ENCODE measurements around the gene SDK2.

The SDK2 gene

DNA sequence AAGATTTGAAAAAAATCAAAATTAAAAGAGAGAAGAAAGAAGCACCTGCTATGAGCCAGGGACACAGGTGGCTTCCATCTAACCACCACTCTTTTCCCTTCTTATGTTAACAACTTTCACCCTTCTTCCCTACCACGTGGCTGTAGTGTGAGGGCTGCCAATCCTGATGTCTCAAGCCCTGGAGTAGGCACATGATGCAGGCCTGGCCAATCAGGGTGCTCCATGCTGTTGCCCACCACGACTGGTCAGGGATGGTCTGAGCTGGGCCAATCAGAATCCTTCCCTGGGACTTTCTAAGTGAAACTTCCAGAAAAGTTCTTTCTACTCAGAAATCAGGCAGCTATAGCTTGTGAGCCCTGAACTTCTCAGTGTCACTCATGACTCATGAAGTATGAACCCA is 140.7 kb downstream of the SDK2 start:
- TF ChIP-seq, protein P1, sequence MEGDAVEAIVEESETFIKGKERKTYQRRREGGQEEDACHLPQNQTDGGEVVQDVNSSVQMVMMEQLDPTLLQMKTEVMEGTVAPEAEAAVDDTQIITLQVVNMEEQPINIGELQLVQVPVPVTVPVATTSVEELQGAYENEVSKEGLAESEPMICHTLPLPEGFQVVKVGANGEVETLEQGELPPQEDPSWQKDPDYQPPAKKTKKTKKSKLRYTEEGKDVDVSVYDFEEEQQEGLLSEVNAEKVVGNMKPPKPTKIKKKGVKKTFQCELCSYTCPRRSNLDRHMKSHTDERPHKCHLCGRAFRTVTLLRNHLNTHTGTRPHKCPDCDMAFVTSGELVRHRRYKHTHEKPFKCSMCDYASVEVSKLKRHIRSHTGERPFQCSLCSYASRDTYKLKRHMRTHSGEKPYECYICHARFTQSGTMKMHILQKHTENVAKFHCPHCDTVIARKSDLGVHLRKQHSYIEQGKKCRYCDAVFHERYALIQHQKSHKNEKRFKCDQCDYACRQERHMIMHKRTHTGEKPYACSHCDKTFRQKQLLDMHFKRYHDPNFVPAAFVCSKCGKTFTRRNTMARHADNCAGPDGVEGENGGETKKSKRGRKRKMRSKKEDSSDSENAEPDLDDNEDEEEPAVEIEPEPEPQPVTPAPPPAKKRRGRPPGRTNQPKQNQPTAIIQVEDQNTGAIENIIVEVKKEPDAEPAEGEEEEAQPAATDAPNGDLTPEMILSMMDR (conservative IDR thresholded peaks at IDR 0.05; ENCODE audit: low read length): no peak
- no peak for DNase-seq (ENCODE audit: low read depth)
- no peak overlapping the region for H3K4me3 ChIP-seq (ENCODE audit: low read length)

DNA sequence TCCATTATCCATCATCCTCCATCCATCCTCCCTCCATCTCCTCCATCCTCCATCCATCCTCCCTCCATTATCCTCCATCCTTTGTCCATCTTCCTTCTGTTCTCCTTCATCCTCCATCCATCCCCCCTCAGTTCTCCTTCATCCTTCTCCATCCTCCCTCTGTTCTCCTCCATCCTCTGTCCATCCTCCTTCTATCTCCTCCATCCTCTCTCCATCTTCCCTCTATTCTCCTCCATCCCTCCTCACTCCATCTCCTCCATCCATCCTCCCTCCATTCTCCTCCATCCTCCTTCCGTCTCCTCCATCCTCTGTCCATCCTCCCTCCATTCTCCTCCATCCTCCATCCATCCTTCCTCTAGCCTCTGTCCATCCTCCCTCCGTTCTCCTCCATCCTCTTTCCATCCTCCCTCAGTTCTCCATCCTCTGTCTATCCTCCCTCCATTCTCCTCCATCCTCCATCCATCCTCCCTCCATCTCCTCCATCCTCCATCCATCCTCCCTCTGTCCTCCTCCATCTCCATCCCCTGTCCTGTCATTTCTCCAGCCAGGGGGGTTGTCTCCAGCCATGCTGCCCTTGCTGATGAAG is 143.7 kb downstream of the SDK2 start:
- no peak for DNase-seq (ENCODE audit: low read depth)
- TF ChIP-seq, protein P1 (conservative IDR thresholded peaks at IDR 0.05; ENCODE audit: low read length): no peak
- no peak overlapping the region for H3K4me3 ChIP-seq (ENCODE audit: low read length)

DNA sequence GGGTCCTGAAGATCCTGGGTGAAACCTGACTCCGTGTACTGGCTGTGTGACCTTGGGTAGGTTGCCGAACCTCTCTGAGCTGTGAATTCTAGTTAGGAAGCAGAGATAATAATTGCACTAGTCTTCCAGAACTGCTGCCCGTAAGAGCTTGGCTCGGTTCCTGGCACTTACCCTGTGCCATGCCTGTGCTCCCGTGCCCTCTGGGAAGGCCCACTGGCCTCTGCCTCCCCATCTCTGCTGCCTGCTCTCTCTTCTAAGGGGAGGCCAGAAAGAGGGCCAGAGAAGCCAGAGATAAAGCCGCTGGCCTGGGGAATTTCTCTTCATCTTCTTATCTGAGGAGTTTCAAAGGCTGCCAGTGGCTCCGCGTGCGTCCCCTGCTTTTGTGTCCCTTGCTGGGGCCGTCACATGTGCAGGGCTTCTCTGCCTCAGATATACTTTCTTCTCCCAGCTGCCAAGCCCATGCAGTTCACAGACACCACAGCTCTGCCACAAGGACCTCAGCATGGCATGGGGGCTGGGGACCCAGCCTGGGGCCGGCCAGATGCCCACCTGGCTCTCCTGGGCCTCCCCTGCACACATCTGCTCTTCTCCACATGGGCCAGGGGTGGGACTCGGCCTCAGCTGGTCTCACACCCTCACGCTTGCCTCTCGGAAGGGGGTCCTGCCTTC is 145.2 kb downstream of the SDK2 start:
- H3K4me3 ChIP-seq (ENCODE audit: low read length): no peak overlapping the region
- no peak for DNase-seq (ENCODE audit: low read depth)
- TF ChIP-seq, protein P1 (conservative IDR thresholded peaks at IDR 0.05; ENCODE audit: low read length): no peak

DNA sequence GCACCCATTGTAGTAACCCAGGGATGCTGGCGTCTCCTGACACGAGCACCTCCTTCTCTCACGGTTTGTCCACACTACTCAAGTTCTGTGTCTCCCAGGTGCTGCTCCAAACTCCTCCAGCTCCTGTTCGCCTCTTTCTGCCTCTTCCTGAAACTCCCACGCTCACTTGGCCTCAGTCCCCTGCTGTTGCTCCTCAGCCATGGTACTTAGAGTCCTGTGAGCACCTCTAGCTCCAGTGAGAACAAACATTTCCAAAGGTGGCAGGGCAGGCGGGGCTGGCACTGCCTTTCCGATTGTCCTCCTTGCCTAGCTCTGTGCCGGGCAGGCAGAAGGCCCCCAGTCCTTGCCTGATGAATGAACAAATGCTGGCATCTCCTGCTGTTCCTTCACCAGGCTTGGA is 146.1 kb downstream of the SDK2 start:
- TF ChIP-seq, protein P1 (conservative IDR thresholded peaks at IDR 0.05; ENCODE audit: low read length): no peak
- no peak for DNase-seq (ENCODE audit: low read depth)
- no peak overlapping the region for H3K4me3 ChIP-seq (ENCODE audit: low read length)

DNA sequence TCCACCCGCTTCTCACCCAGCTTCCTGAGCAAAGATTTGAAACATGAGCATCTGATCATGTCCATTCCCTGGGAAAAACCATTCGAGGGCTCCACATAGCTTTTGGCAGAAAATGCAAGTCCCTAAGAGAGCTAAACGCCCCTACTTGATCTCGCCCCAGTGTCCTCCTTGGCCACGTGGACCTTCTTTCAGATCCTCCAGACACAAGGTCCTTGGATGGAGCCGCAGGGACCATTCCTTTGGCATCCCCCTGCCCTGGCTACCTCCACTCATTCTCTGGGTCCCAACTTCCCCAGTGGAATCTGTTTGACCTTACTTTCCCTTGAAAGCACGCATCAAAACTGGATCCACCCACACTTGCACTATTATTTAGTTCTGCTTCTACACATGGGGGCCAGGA is 146.5 kb downstream of the SDK2 start:
- H3K4me3 ChIP-seq (ENCODE audit: low read length): no peak overlapping the region
- TF ChIP-seq, protein P1 (conservative IDR thresholded peaks at IDR 0.05; ENCODE audit: low read length): no peak
- no peak for DNase-seq (ENCODE audit: low read depth)

DNA sequence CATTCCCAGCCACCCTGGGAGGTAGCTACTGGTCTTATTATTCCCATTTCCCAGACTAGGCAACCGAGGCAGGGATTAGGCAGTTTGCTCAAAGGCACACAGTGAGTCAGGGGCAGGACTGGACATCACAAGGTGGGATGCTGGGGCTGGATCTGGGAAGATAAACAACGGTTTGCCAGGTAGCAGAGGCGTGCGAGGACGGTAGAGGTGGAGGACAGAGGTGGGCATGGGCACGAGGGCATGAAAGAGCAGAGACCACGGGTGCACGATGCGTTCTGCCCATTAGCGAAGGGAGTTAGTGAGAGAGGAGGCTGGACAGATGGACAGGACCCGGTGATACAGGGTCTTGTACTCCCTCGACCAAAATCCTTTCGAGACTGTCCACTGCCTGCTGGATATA is 148.0 kb downstream of the SDK2 start:
- TF ChIP-seq, protein P1 (conservative IDR thresholded peaks at IDR 0.05; ENCODE audit: low read length): no peak
- DNase-seq (ENCODE audit: low read depth): no peak
- H3K4me3 ChIP-seq (ENCODE audit: low read length): no peak overlapping the region

DNA sequence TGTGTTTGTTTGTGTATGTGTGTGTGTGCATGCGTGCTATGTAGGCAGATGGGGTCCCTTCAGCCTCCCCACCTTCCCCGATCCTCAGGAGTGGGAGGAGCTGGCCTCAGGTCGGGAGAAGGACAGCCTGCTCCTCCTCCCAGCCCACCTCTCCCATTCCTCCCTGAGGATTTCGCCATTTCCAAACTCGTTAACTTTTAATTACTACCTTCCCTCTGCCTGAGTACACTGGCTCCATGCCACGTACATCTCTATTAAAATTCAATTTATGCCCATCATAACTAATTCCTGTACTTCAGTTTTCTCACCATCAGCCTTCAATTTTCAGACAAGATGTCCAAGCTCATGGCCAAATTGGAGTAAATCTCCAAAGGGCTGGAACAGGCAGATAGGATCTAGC is 148.6 kb downstream of the SDK2 start:
- TF ChIP-seq, protein P1 (conservative IDR thresholded peaks at IDR 0.05; ENCODE audit: low read length): no peak
- no peak overlapping the region for H3K4me3 ChIP-seq (ENCODE audit: low read length)
- DNase-seq (ENCODE audit: low read depth): no peak
